HG02938 (cell line): ENCODE data around the gene KMT2B.
A peak's percentile ranks its signal among the peaks of the same experiment; 100 is the strongest.

Source experiments
- ATAC-seq: cut with Tn5 transposase; IDR thresholded peaks from one replicate; pipeline ENCODE4 v1.9.1; 2021; ENCODE audit warnings: mild to moderate bottlenecking, moderate library complexity; ENCODE audit not compliant: unreplicated experiment

The KMT2B gene

DNA sequence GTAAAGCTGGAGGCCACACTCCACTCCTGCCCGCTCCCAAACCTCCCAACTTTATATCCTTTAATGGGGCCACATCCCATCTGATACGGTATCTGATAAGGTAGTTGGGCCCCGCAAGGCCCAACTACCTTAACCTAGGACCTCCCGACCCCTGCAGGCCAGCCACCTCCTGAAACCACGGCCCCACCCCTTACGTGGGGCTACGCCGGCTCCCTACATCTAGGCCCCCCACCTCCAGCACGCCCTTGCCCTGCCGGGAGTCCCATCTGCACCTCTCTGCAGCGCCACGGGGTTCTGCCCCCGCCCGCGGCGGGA is 22.3 kb downstream of the KMT2B start:
- peak; percentile 10 for ATAC-seq

DNA sequence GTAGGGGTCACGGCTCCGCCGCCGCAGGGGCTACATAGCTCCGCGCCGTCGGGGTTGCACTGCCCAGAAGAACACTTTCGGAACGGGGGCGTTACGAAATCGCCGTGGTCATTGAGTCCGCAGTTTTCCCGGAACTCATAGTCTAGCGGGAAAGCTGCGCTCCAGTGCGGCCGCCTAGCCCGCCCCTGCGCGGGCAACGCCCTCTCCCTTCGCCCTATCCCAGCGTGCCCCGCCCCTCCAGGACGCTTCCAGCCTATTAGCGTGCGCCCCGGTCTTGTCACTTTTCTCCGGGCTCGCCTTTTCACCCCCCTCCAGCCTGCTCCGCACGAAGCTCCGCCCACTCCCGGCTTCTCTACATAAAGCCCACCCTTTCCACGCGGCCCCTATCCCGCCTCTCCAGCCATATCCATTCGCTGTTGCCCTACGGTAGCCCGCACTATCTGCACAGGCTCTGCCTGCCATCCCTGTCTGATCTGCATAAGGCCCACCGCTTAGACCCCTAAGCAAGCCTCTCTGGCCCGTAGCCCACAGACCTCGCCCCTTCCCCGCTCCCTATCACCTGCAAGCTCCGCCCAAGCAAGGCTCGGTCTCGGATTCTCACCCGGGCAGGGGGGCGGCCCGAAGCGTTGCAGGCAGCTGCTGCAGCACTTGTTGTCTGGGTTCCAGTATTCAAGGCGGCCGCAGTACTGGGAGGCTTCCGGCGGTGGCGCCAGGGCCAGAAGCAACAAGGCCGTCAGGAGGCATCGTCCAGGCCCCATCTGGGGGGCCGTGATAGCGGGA is 22.8 kb downstream of the KMT2B start:
- ATAC-seq = peak; percentile 46

GRCh38 chr19:35741203-35741515 is 23.4 kb downstream of the KMT2B start:
- no peak for ATAC-seq

DNA sequence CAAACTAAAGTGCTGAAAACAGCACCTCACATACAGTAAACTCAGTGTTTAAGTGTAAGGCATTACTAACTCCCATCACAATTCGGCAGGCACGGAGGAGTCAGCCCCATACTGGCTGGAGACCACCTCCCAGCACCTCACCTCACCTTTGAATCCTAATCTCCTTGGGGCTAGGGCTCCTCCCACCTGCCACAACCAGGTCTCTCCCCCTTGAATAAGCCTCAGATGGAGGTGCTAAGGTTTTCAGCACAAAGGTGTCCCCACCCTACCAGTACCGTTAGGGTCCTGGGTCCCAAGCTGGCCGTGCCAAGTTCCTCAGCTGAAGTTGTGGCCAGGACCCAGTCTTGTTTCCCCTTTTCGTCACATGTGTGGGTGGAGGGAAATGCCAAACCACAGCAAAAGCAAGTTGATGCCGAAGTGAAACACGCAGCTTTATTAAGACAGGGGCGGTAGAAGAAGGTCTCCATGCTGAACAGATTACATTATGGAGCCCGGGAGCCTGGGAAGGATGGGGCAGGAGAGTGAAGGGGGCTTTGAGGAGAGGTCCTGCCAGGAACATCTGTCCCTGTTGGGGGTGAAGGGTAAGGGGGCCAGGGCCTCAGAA is 24.4 kb downstream of the KMT2B start, which contains the start of gene IGFLR1:
IGFLR1 (minus strand) TSS at position 332 of the 604 bp plus-strand sequence. CDS start 1,272 bp downstream, outside the sequence.
- no peak for ATAC-seq

- no peak for ATAC-seq
Measured at GRCh38 chr19:35743640-35744429, 26.0 kb downstream of the KMT2B start.

GRCh38 chr19:35744430-35745327 is 26.9 kb downstream of the KMT2B start:
- ATAC-seq = peak; percentile 31

- peak; percentile 33 for ATAC-seq
Measured at GRCh38 chr19:35745328-35746086, 27.7 kb downstream of the KMT2B start, which contains the start of the genes PSENEN and U2AF1L4. Gene PSENEN (plus strand): TSS chr19:35745651. CDS start chr19:35745931, 280 bp downstream. Gene U2AF1L4 (minus strand): TSS chr19:35745418. CDS start chr19:35745391, 27 bp downstream.

DNA sequence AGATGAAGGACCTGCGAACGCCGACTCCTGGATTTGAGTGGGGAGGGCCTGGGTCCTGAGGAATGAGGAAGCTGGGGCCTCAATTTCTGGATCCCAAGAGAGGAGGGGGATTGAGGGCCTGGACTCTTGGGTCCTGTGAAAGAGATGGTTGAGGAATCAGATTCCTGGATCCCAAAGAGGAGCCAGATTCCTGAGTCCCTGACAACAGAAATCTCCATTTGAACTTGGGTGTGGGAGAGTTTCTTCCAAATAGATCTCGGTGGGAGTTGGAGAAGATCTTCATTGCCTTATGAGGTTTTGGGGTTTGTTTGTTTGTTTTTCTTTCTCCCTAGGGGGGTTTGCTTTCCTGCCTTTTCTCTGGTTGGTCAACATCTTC is 28.3 kb downstream of the KMT2B start:
- ATAC-seq = no peak

DNA sequence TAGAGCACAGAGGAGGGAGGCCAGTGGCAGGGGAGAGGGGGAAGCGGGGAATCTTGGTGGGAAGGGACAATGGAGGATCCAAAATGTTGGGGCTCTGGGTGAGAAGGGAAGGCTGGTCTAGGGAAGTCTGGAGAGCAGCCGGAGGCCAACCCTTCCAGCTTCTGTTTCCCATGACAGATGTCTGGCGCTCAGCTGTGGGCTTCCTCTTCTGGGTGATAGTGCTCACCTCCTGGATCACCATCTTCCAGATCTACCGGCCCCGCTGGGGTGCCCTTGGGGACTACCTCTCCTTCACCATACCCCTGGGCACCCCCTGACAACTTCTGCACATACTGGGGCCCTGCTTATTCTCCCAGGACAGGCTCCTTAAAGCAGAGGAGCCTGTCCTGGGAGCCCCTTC is 28.7 kb downstream of the KMT2B start:
- ATAC-seq = no peak

DNA sequence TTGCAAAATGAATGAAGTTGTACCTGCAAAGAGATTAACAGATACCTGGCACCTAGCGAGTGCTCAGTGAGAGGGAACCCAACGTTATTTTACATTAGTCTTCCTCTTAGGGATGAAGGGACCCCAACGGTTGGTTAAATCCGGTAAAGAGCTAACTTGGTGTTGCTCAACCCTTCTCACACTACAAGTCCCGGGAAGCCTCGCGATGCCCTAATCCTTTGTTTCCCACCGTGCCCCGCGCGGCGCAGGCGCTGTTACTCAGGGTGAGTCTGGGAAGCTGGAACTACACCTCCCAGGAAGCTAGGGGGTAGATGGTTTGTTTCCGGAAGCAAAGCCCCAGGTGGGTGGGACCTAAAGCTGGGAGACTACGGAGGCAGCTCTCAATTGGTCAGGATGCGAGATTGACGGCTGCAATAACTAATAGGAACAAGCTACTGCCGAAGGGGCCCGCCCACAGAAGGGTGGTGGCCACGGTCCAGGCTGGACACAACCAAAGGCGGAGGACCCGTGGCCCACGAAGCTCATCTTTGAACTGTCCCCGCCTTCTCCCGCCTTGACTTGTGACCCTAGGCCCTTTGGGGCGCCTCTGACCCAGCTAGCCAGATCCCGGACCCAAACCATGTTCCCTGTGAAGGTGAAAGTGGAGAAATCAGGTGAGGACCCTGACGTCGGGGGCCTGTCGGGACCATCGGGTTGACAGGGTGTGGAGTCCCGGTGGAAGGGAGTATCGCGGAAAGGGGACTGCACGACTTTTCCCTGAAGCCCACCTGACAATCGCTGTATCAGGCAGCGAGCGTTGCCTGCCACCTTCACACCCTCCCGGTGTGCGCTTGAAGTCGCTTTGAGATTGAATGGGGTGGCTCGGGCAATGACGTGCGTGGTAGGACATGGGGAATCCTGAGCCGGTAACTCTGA is 30.6 kb downstream of the KMT2B start, which contains the start of gene LIN37:
LIN37 (plus strand) TSS at position 471 of the 915 bp plus-strand sequence; CDS start at position 620, 149 bp downstream.
- ATAC-seq = peak; percentile 77

DNA sequence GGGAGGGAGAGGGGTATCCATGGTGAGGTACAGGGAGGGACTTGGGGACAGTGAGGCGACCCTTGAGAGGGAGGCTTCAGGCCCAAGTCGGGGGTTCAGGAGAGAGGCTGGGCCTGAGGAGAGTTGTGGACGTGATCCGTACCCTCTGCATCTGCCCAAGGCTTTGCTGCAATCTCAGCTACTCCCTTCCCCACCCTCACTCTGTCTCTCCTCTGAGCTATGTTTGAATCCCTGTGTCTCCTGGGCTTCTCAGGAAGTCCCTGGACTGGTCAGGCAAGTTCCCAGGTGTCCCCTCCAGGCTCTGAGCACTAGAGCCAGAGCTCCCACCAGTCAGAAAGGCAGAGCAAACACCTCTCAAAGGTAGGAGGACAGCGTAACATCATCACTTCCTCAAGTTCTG is 32.4 kb downstream of the KMT2B start:
- ATAC-seq = no peak

DNA sequence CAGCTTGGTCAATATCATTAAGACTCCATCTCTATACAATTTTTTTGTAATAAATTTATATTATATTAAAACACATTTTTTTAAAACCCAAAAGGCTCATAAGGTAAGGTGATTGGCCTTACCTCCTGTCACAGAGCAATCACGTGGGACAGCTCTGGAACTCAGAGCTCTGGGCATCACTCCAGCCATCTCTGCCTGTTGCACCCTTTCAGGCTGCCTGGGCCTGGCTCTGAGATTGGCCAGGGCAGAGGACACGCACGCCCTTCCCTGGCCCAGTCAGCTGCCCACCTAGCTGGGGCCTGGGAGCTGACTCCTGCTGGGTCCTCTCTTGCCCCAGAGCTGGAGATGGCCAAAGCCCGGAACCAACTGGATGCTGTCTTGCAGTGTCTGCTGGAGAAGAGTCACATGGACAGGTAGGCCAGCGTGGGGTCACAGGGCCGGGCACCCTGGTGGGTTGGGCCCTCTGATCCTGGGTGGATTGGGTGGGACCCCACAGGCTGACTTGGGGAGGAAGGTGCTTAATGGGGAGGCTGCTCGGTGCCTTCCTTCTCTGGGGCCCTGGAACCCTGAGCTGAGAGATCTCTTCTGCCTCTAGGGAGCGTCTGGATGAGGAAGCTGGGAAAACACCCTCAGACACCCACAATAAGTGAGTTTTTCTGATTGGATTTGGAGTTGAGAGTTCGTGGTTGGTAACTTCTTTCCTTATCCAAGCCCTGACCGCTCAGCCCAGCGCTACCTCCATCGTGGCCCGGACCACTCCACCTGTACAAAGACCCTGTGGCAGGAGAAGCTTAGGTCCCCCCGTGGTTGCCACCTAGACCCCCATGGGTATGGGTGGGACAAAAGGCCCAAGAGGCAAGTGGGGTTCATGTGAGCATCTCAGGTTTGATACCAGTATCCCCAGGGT is 34.3 kb downstream of the KMT2B start:
- no peak for ATAC-seq

GRCh38 chr19:35752746-35753350 is 35.0 kb downstream of the KMT2B start:
- ATAC-seq = no peak

DNA sequence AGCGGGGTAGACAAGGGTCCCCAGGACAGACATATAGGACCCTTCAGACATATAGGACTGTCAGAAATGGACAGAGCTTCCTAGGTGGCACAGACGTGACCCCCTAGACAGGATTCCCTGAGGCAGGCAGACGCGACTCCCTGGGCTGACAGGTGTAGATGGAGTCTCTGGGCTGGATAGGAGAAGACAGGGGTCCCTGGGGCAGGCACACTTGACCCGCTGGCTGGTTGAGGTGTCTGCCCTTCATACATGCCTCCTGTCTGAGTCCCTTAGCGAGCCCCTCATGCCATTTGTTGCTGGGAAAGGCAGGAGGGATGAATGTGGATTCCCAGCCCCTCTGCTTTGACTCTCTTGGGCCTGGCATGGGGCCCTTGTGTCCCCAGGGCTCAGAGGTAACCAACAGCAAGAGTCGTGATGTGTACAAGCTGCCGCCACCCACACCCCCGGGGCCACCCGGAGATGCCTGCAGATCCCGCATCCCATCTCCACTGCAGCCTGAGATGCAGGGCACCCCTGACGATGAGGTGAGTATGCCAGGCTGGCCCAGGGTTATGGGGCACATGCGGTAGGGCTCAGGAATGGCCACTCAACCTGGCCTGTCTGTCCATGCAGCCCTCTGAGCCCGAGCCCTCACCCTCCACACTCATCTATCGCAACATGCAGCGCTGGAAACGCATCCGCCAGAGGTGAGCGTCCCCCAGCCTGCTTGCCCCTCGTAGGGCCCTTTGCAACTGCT is 36.0 kb downstream of the KMT2B start:
- ATAC-seq = no peak

DNA sequence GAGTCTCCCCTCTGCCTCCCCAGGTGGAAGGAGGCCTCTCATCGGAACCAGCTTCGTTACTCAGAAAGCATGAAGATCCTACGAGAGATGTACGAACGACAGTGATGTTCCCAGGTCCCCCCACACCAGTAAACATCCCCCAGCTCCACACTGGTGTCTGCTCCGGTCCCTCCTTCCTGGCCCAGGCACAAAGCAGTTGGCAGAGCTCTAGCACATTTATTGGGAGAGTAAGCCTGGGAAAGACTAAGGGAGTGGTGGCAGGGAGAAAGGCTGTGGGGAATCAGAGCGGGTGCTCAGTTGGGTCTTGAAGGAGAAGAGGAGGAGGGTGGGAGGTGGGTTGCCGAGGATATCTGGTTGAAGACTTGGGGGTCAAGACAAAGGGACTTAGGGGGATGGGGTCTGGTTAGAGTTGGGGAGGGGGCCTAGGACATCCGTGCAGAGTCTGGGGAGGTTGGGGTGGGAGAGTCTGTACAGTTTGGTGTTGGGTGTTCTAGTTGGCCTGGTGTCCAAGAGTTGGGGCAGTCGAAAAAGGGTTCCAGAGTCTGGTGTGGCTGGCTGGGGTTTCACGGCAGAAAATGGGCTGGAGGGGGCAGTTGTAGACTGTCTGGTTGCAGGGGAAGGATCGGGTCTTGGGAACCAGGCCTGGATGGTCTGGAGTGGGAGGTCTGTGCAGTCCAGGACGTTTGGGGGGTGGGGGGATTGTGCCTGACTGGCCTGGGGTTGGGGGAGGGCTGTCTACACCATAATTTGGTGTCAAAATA is 36.7 kb downstream of the KMT2B start:
- ATAC-seq = no peak

- ATAC-seq = no peak
Measured at GRCh38 chr19:35755131-35755549, 37.3 kb downstream of the KMT2B start.
